Uterus (tissue), 4 donors: Measurements from ENCODE around the gene TSNAXIP1. TPM values are rescaled to one million over a fixed set of nuclear protein-coding genes. Genes with fewer than 3 reads are reported as not detected.
A peak's percentile ranks its signal among the peaks of the same experiment; 100 is the strongest.

ENCODE experiments used
- DNase-seq, 2 donors: peaks; one replicate each; pipeline ENCODE4 v3.0.0-alpha.2; 2019 to 2020
- H3K27ac ChIP-seq, 2 donors: fragments of 200-600 bp; sonication (generic); 1 replicate in 1 of 2; 2 replicates in 1 of 2; pipeline ENCODE4 v1.5.1; 2016 to 2018
- H3K27me3 ChIP-seq, 2 donors: fragments of 200-600 bp; sonication (generic); one replicate each; pipeline ENCODE4 v1.5.1; 2018 to 2019; ENCODE audit warnings: control low read depth in 1 of 2
- H3K36me3 ChIP-seq, 2 donors: fragments of 200-600 bp; sonication (generic); one replicate each; pipeline ENCODE4 v1.5.1; 2019; ENCODE audit warnings: control low read depth in 1 of 2
- H3K4me1 ChIP-seq, 2 donors: fragments of 200-600 bp; sonication (generic); one replicate each; pipeline ENCODE4 v1.5.1; 2018 to 2019; ENCODE audit warnings: control low read depth in 1 of 2
- H3K4me3 ChIP-seq, 2 donors: fragments of 200-600 bp; sonication (generic); 1 replicate in 1 of 2; 2 replicates in 1 of 2; pipeline ENCODE4 v1.5.1; 2018 to 2019; ENCODE audit warnings: mild to moderate bottlenecking in 1 of 2
- H3K9me3 ChIP-seq, 2 donors: fragments of 200-600 bp; sonication (generic); one replicate each; pipeline ENCODE4 v1.5.1; 2019; ENCODE audit warnings: control low read depth in 1 of 2
- POLR2A ChIP-seq, 2 donors: fragments of 450-650 bp; IDR thresholded peaks; one replicate each; pipeline ENCODE4 v1.6.1; 2016; ENCODE audit warnings: antibody characterized with exemption in 2 of 2, mild to moderate bottlenecking in 1 of 2, moderate library complexity in 1 of 2
- intact Hi-C: fragments of 100-400 bp; cut with DNase I; formaldehyde crosslinking; loops from one replicate; pipeline ENCODE4 v1.15.1; 2023; ENCODE audit warnings: low total_unique reads
- total RNA-seq, 4 donors: library from RNA; depleted of rRNA in 3 of 4; stranded (reverse); fragments of >200 nt in 3 of 4; gene quantifications; one replicate each; pipeline versions ENCODE4 v1.1.0 to v1.2.4, GENCODE V29; 2014 to 2023
- TF ChIP-seq, protein P1 (sequence below), 4 experiments: fragments of 200-600 bp in 2 of 4; fragments of 450-650 bp in 2 of 4; sonication (generic) in 2 of 4; IDR thresholded peaks; one replicate each; pipeline ENCODE4 v1.5.1; 2016 to 2019; ENCODE audit warnings: antibody characterized with exemption in 4 of 4, mild to moderate bottlenecking in 2 of 4, moderate library complexity in 1 of 4
- donor health status: DM: yes; HTN: yes; CAD: no.

TSNAXIP1 gene
- total RNA-seq, 4 donors from 2014 or later: 2.7 to 4.9 (median 3.6) TPM

DNA sequence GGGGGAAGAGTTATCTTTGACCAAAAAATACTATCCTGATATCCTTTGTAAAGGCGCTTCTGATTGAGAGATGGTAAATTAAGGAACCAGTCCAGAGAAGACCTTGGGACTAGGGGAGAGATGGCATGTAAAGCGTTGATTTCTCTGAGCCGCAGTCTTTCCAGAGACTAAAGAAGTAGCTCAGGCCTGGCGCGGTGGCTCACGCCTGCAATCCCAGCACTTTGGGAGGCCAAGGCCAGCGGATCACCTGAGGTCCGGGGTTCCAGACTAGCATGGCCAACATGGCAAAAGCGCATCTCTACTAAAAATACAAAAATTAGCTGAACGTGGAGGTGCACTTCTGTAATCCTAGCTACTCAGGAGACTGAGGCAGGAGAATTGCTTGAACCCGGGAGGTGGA is 41.4 kb downstream of the TSNAXIP1 start:
- Histone ChIP-seq H3K27ac (peak overlapping the region in 1 of 2 donors; percentile 94), H3K9me3 (no peaks in the 10 kb centered on the region), H3K4me1 (peaks cover 9 to 28% of the 10 kb centered on the region in 2 donors), H3K36me3 (no peaks in the 10 kb centered on the region), H3K27me3 (no peaks in the 10 kb centered on the region), H3K4me3 (peak overlapping the region in 1 of 2 donors; percentile 84)
- DNase-seq: no peak
- TF ChIP-seq, protein P1, sequence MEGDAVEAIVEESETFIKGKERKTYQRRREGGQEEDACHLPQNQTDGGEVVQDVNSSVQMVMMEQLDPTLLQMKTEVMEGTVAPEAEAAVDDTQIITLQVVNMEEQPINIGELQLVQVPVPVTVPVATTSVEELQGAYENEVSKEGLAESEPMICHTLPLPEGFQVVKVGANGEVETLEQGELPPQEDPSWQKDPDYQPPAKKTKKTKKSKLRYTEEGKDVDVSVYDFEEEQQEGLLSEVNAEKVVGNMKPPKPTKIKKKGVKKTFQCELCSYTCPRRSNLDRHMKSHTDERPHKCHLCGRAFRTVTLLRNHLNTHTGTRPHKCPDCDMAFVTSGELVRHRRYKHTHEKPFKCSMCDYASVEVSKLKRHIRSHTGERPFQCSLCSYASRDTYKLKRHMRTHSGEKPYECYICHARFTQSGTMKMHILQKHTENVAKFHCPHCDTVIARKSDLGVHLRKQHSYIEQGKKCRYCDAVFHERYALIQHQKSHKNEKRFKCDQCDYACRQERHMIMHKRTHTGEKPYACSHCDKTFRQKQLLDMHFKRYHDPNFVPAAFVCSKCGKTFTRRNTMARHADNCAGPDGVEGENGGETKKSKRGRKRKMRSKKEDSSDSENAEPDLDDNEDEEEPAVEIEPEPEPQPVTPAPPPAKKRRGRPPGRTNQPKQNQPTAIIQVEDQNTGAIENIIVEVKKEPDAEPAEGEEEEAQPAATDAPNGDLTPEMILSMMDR (IDR thresholded peaks at IDR 0.05): no peak
- intact Hi-C loops: no loop called here

DNA sequence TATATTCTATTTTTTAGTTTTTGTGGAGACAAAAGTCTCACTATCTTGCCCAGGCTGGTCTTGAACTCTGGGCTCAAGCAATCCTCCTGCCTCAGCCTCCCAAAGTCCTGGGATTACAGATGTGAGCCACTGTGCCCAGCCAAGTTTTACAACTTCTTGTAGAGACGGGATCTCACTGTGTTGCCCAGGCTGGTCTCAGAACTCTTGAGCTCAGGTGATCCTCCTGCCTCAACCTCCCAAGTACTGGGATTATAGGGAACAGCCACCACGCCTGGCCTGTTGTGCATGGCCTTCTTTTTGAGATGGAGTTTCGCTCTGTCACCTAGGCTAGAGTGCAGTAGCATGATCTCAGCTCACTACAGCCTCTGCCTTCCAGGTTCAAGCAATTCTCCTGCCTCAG is 47.0 kb downstream of the TSNAXIP1 start:
- Histone ChIP-seq H3K27me3 (no peaks in the 10 kb centered on the region), H3K9me3 (no peaks in the 10 kb centered on the region), H3K36me3 (no peaks in the 10 kb centered on the region), H3K4me3 (no peak overlapping the region), H3K4me1 (peaks cover 6 to 10% of the 10 kb centered on the region in 2 donors), H3K27ac (no peak overlapping the region)
- TF ChIP-seq, protein P1 (IDR thresholded peaks at IDR 0.05): no peak
- TF ChIP-seq POLR2A (IDR thresholded peaks at IDR 0.05): no peak
- intact Hi-C loops: no loop called here
- DNase-seq: no peak

DNA sequence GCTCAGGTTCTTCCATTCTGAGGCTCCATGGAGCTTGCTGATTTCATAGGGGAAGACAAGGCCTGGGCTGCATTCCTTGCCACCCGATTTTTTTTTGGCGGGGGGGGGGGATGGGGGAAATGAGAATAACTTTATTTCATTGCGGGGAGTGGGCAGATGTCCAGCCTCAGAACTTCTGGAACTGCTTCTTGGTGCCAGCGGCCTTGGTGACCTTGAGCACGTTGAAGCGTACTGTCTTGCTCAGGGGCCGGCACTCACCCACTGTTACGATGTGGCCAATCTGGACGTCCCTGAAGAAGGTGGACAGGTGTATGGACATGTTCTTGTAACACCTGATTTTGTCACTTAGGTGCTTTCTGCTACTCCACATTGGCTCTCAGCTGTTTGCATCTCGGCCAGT is 49.1 kb downstream of the TSNAXIP1 start:
- Histone ChIP-seq H3K36me3 (no peaks in the 10 kb centered on the region), H3K4me1 (peaks cover 6 to 10% of the 10 kb centered on the region in 2 donors), H3K4me3 (no peak overlapping the region), H3K27me3 (no peaks in the 10 kb centered on the region), H3K9me3 (no peaks in the 10 kb centered on the region), H3K27ac (no peak overlapping the region)
- TF ChIP-seq, protein P1 (IDR thresholded peaks at IDR 0.05): no peak
- TF ChIP-seq POLR2A (IDR thresholded peaks at IDR 0.05): no peak
- intact Hi-C loops: no loop called here
- DNase-seq: no peak

DNA sequence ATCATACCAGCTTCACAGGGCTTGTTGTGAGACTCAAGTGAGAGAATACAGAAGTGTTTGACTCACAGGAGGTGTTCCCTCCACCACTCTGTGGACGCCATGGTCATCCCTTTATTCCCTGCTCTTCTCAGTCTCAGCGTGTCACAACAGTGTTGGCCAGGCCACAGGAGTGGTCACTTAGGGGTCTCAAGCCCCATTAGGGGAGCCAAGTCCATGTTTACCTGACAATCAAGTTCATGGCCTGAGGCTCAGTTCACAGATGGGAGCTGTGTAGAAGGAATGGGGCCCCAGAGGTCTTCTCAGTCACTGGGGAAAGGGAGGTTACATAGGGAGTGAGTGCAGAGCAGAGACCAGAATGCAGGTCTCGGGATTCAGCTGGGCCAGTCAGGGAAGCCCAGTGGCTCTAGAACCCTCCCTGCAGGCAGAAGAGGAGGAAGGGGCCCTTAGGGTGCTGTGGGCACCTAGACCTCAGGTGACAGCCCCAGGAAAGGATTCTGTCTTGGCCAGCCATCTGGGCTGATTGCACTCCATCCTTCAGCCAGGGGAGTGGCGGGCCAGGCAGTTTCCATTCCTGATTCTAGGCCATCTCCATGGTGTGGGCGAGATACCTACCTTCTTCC is 50.3 kb downstream of the TSNAXIP1 start:
- Histone ChIP-seq H3K4me3 (no peak overlapping the region), H3K36me3 (no peaks in the 10 kb centered on the region), H3K9me3 (no peaks in the 10 kb centered on the region), H3K4me1 (peaks cover 6 to 10% of the 10 kb centered on the region in 2 donors), H3K27ac (peak overlapping the region; percentile 55 to 76), H3K27me3 (no peaks in the 10 kb centered on the region)
- intact Hi-C loops: no loop called here
- TF ChIP-seq, protein P1 (IDR thresholded peaks at IDR 0.05): no peak
- TF ChIP-seq POLR2A (IDR thresholded peaks at IDR 0.05): no peak
- no peak for DNase-seq

DNA sequence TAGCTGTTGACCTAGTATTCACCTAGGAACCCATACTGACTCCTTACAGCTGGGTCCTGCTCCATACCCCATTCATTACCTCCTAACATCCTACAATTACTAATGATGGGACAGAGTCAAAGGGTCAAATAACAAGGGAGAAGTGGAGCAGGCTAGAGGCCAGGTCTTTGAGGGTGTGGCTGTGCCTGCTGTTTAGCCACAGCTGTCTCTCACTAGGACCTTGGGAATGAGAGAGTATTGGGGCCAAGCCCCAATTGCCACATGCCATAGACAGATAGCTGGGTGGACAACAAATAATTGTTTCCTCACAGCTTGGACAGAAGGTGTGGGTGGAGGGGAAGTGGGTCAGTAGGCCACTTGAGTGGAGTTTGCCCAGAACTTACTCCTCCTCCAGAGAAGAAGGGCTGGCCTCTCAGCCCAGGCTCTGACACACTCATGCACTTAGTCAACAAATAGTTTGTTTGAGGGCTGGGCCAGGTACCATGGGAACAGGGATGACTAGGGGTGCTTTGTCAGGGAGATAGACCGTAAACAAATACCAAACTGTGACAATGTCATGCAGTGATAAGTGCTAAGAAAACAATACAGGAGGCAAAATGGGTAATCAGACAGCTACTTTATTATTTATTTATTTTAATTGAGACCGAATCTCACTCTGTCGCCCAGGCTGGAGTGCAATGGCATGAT is 51.0 kb downstream of the TSNAXIP1 start:
- peak; percentile 76 to 82 for DNase-seq
- H3K36me3 ChIP-seq: no peaks in the 10 kb centered on the region
- H3K9me3 ChIP-seq: no peaks in the 10 kb centered on the region
- H3K4me1 ChIP-seq: peaks cover 6 to 10% of the 10 kb centered on the region in 2 donors
- intact Hi-C loops: no loop called here
- H3K4me3 ChIP-seq: no peak overlapping the region
- H3K27ac ChIP-seq: peak overlapping the region; percentile 75 to 76
- H3K27me3 ChIP-seq: no peaks in the 10 kb centered on the region
- TF ChIP-seq POLR2A (IDR thresholded peaks at IDR 0.05): no peak
- TF ChIP-seq, protein P1 (IDR thresholded peaks at IDR 0.05): no peak
